AG04449 (cell line): Measurements from ENCODE around the gene C14orf93.
A peak's percentile ranks its signal among the peaks of the same experiment; 100 is the strongest.

ENCODE experiments used
- CTCF ChIA-PET: fragments of 350-600 bp; formaldehyde crosslinking; extraction: SDS; loops from one replicate; lab custom pipeline; 2021; ENCODE audit warnings: antibody characterized with exemption; lab: Yijun Ruan, JAX
- POLR2A ChIA-PET: fragments of 400-600, 350-600 bp; formaldehyde crosslinking; extraction: SDS; loops from one replicate; lab custom pipeline; 2020; ENCODE audit warnings: antibody characterized with exemption, inconsistent platforms; lab: Yijun Ruan, JAX
- DNase-seq: peaks from one replicate; pipeline ENCODE4 v3.0.0-alpha.2; 2010; ENCODE audit warnings: low read depth, low spot score
- H3K4me3 ChIP-seq: 2 replicates; pipeline ENCODE4 v1.5.1; 2011; ENCODE audit warnings: low read depth, mild to moderate bottlenecking, control low read depth, low read length
- TF ChIP-seq, protein P1 (sequence below): IDR thresholded peaks from one replicate; pipeline ENCODE4 v1.5.1; 2011; ENCODE audit warnings: mild to moderate bottlenecking, moderate library complexity, low read length, control low read depth, inconsistent platforms; ENCODE audit not compliant: insufficient read depth; ENCODE audit errors: missing control alignments

C14orf93 gene

DNA sequence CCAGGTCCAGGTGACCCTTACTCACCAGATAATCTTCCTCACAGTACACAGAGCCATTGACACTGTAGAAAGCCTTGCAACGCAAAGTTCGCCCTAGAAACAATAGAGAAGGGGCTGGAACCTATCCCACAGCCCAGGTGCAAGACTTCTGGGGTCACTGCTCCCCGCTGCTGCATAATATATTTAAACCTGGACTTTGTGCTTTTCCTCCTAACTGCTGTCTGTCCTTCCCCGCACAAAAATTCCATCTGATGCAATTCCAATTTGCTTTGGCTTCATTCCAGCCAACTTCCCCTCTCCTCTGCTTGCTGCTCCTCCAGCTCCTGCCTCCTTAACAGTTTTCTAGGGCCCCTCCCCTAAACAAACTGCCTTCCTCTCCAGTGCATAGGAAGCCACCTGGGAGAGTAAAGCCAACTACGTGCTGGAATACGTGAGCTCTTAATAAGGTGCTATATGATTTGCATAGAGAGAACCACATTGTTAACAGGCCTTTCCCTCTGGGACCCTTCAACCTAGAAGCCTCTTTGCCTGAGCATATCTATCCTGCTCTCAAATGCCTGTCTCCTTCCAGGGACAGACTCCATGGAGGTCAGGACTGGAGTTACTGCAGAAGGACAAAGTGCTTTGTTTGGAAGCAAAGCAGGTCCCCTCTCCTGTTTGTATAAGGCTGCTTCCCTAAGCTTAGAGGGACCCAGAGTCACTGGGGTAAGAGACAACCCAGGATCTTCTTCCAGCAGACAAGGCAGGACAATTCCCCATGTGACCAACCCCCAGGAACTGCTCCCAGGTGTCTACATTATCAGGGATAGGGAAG is 33.1 kb downstream of the C14orf93 start:
- peak overlapping the region; percentile 21 for H3K4me3 ChIP-seq
- ChIA-PET CTCF (interaction anchor here (1.4 to 32.7 kb wide), 11 partner anchors 9 to 420 kb away, joined by 3 to 1423 read pairs (median 7); partner anchors contain the start of genes AJUBA, CDH24, HAUS4 and PSMB11), POLR2A (interaction anchor here (1.0 to 3.2 kb wide), 6 partner anchors 8 to 101 kb away, joined by 3 to 18 read pairs (median 4); partner anchors contain the start of genes HAUS4 and PRMT5)
- TF ChIP-seq, protein P1, sequence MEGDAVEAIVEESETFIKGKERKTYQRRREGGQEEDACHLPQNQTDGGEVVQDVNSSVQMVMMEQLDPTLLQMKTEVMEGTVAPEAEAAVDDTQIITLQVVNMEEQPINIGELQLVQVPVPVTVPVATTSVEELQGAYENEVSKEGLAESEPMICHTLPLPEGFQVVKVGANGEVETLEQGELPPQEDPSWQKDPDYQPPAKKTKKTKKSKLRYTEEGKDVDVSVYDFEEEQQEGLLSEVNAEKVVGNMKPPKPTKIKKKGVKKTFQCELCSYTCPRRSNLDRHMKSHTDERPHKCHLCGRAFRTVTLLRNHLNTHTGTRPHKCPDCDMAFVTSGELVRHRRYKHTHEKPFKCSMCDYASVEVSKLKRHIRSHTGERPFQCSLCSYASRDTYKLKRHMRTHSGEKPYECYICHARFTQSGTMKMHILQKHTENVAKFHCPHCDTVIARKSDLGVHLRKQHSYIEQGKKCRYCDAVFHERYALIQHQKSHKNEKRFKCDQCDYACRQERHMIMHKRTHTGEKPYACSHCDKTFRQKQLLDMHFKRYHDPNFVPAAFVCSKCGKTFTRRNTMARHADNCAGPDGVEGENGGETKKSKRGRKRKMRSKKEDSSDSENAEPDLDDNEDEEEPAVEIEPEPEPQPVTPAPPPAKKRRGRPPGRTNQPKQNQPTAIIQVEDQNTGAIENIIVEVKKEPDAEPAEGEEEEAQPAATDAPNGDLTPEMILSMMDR = no peak
- DNase-seq = no peak

DNA sequence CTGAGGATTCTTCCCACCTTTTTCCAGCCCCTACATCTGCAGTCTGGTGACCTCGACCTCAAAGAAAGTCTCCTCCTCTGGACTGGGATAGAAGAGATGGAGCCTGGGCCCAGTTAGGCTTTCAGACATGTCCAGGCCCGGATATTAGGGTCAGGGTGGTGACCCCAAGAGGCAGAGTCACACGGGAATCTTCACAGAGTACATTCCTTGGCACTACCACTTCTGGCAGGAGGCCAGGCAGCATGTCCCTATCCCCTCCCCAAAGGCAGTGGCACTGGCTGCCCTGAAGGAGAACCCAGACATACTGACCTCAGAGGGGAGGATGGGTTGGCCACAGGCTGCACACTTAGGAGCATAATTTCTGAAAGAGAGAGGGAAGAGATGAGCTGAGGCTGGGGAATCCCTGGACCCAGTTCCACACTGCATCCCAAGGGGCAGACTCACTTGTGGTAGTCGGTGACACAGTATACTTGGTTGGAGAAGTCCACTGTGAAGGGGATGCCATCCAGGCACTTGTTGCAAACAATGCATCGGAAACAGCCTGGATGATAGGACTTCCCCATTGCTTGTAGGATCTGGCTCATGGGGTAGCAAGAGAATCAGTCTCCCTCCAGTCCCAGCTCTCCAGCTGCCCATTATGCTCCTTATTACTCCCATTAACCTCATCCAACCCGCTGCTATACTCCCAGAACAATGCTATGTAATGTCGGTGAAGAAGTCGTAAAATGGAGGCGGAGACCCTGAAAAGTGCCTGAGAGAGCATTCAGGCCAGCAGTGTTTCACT is 35.2 kb downstream of the C14orf93 start:
- POLR2A ChIA-PET = interaction anchor here (1.0 to 1.4 kb wide), 2 partner anchors 11 to 18 kb away, joined by 4 read pairs; partner anchors contain the start of gene HAUS4
- TF ChIP-seq, protein P1 = no peak
- H3K4me3 ChIP-seq = no peak overlapping the region; the same call in 1 of the 2 replicates
- no peak for DNase-seq
- CTCF ChIA-PET = interaction anchor here (1.0 to 32.7 kb wide), 10 partner anchors 8 to 411 kb away, joined by 3 to 1423 read pairs (median 12); partner anchors contain the start of genes AJUBA, CDH24, HAUS4 and PRMT5

DNA sequence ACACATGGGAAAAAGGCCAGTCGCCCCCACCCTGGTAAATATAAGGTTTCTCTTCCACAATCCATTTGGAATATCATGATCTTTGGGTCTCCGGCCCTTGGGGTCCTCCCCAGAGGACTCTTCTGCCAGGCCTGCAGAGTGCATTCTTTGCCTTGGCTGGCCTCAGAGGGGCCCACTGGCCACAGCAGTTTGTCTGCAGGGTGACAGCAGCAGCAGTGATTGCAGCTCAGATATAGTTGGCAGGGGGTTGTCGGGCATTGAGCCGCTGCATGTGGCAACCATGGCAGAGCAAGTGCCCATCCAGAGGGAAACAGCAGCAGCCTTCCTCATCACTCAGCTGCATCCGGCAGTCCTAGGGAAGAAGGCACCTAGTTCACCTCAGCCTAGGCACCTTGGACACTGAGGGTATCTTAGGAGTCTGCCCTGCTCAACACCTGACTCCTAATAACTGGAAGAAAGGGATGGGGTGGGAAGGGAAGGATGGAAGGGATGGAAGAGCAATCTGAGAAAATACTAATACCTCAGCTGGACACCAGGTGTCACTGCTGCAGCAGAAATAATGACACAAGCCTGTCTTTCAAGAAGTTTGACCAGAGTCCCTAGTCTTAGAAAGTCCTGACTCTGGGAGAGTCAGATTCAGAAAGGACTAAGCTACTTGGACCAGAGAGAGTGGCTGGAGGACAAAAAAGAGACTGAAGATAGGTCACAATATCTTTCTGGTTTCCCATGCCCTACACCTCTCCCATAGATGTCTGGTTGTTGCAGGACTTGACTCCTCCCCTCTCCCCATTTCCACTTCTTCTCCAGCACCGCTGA is 36.5 kb downstream of the C14orf93 start:
- POLR2A ChIA-PET = interaction anchor here (0.7 to 2.6 kb wide), 6 partner anchors 9 to 137 kb away, joined by 3 to 10 read pairs (median 4); partner anchors contain the start of genes AJUBA, HAUS4 and MMP14
- H3K4me3 ChIP-seq = no peak overlapping the region
- no peak for DNase-seq
- TF ChIP-seq, protein P1 = peak; percentile 52
- CTCF ChIA-PET = interaction anchor here (0.7 to 32.7 kb wide), 24 partner anchors 12 to 653 kb away, joined by 3 to 1423 read pairs (median 5); partner anchors contain the start of genes AJUBA, CDH24, HAUS4 and PRMT5

DNA sequence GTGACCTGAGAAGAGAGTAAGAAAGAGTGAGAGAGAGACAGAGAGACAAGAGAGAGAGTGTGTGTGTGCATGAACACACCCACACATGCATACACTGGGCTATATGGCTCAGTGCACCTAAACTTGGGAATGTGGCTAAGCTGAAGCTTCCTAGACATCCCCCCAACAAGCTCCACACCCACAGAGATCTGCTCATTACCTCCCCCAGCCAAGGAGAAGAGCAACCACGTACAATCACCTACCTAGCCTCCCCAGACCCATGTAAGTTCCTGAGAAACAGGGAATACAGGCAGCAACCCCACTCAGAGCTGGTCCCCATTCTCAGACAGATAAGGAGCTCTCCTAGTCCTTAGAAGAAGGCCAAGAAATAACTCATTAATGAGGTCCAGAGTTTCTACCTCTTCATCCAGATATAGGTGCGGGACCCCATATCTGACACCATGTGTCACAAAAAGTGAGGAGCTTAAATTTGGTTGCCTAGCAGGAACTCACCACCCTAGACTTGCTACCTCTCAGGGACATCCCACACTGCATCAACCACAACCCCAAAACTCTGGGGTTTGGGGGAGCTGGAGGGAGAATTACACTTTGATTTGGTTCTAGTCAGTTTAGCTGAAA is 37.5 kb downstream of the C14orf93 start:
- POLR2A ChIA-PET = interaction anchor here (1.1 to 2.6 kb wide), 2 partner anchors 10 to 136 kb away, joined by 3 to 10 read pairs; partner anchors contain the start of genes AJUBA and MMP14
- H3K4me3 ChIP-seq = no peak overlapping the region
- DNase-seq = no peak
- TF ChIP-seq, protein P1 = no peak
- CTCF ChIA-PET = interaction anchor here (0.7 to 32.7 kb wide), 21 partner anchors 13 to 652 kb away, joined by 3 to 1423 read pairs (median 5); partner anchors contain the start of genes AJUBA, CDH24, HAUS4 and PRMT5

DNA sequence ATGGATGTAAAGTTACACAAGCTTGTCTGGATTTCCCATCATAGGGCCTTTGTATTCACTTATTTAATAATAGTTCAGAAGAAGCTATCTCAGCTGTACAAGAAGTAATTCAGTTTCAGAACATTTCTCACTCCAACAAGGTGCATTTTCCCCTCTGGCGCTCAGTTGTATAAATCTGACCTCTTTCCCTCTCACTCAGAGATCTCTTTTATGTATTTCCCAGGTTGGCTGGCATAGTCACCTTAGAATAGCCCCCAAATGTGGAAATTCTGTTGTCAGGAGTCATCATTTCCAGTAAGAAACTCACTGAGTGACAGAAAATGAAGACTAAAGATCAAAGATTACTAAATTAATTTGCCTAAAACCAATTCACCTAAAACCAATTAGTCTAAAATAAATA is 38.8 kb downstream of the C14orf93 start:
- no peak for DNase-seq
- no peak overlapping the region for H3K4me3 ChIP-seq
- CTCF ChIA-PET = interaction anchor here (3.6 to 32.7 kb wide), 4 partner anchors 12 to 82 kb away, joined by 25 to 1423 read pairs (median 178); partner anchors contain the start of genes AJUBA, CDH24, HAUS4 and PRMT5
- TF ChIP-seq, protein P1 = no peak
- POLR2A ChIA-PET = no interaction called here
